ENCODE data around the gene METTL21A.

Gene METTL21A

GRCh38 chr2:207621501-207622039 lies 3.6 kb downstream of the METTL21A start:
- DNase-seq, result no peak

- no peak for DNase-seq
Observed at GRCh38 chr2:207619764-207620203, 5.4 kb downstream of the METTL21A start.

GRCh38 chr2:207617011-207617671 lies 8.1 kb downstream of the METTL21A start:
- no peak for DNase-seq

GRCh38 chr2:207616185-207616584 lies 9.0 kb downstream of the METTL21A start:
- DNase-seq, result no peak

- no peak for DNase-seq
Observed at GRCh38 chr2:207614824-207615223, 10.4 kb downstream of the METTL21A start.

GRCh38 chr2:207612714-207613113 lies 12.5 kb downstream of the METTL21A start:
- no peak for DNase-seq

GRCh38 chr2:207606829-207607228 lies 18.4 kb downstream of the METTL21A start:
- no peak for DNase-seq

- no peak for DNase-seq
Observed at GRCh38 chr2:207606399-207606798, 18.8 kb downstream of the METTL21A start.

GRCh38 chr2:207603486-207603885 lies 21.7 kb downstream of the METTL21A start:
- no peak for DNase-seq

- no peak for DNase-seq
Observed at GRCh38 chr2:207601774-207602173, 23.4 kb downstream of the METTL21A start.

- DNase-seq, result no peak
Observed at GRCh38 chr2:207600231-207600630, 25.0 kb downstream of the METTL21A start.

- no peak for DNase-seq
Observed at GRCh38 chr2:207599636-207600035, 25.6 kb downstream of the METTL21A start.

- no peak for DNase-seq
Observed at GRCh38 chr2:207594731-207595130, 30.5 kb downstream of the METTL21A start.

- DNase-seq, result no peak
Observed at GRCh38 chr2:207594264-207594663, 30.9 kb downstream of the METTL21A start.

GRCh38 chr2:207593277-207593676 lies 31.9 kb downstream of the METTL21A start:
- DNase-seq, result no peak

GRCh38 chr2:207589143-207589542 lies 36.1 kb downstream of the METTL21A start:
- no peak for DNase-seq

GRCh38 chr2:207587305-207587704 lies 37.9 kb downstream of the METTL21A start:
- DNase-seq, result no peak

- no peak for DNase-seq
Observed at GRCh38 chr2:207584952-207585351, 40.2 kb downstream of the METTL21A start.

GRCh38 chr2:207571370-207571769 lies 53.8 kb downstream of the METTL21A start:
- no peak for DNase-seq

- DNase-seq, result no peak
Observed at GRCh38 chr2:207567671-207568070, 57.5 kb downstream of the METTL21A start.

- no peak for DNase-seq
Observed at GRCh38 chr2:207565736-207566500, 59.3 kb downstream of the METTL21A start.

Data from SHP77 treated with DMSO at 0.1 percent for 48 hours (cell line).